GM21576 (cell line): ENCODE results near the gene ASB8.

Source experiments
- ATAC-seq: cut with Tn5 transposase; IDR thresholded peaks from one replicate; pipeline ENCODE4 v1.9.1; 2021; ENCODE audit warnings: mild to moderate bottlenecking, moderate library complexity; ENCODE audit not compliant: unreplicated experiment

ASB8 gene, protein sequence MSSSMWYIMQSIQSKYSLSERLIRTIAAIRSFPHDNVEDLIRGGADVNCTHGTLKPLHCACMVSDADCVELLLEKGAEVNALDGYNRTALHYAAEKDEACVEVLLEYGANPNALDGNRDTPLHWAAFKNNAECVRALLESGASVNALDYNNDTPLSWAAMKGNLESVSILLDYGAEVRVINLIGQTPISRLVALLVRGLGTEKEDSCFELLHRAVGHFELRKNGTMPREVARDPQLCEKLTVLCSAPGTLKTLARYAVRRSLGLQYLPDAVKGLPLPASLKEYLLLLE

DNA sequence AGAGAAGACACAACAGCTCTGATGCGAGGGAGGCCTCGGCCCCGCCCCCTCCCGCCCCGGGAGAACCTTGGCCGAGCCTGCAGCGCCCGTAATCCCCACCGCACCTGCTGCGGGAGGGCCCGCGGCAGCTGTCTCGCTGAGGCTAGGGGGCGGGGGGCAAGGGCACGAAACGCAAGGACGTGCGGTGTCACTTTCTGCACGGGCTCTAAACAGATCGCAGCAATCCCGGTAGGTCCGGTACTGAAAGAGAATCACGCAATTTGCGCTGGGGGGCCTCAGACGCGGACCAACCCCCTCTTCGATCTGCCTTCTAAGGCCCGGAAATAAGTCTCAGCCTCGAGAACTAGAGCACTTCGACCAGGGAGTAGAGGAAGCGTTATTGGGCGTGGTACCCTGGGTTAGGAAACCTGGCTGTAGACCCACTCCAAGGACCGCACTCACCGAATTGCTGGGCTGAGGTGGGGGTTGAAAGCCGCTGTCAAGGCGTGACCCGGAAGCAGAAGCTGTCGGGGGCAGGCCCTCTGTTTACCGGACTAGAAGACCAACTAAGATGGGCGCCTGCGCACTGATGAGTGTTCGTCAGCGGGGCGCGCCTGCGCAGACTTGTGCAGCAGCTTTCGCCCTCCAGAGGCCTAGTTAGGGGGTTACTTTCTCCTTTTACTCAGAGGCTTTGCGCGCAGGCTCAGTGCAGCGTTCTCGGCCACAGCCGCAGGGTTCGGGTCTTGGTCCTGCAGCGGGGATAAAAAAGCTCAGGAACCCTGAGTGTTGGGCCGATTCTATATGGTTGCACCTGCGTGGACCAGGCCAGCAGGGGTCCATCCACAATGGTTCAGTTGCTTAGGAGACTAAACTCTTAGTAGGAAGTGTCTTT, at the start of gene ASB8:
ASB8 (minus strand) TSS at position 498 of the 871 bp plus-strand sequence. CDS start 4,019 bp downstream, outside the sequence.
- peak; percentile 83 for ATAC-seq

DNA sequence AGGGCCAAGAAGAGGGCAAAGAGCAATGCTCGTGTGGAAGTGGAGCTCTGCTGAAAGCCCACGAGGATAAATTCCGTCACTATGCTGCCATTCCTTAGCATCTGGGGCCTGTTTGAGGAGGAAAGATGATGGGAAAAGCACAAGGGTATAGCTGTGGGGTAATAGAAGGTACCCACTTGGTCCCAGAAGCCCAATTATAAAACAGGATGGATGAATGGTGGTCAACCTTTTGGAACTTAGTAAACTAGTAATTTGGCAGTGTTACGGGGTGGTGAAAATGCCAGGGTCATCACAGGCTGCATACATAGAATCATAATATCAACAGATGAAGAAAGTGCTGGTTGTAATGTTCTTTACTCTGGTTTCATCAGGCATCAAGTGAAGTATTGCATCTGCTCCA, 45.9 kb upstream of the ASB8 start, which contains the start of gene OR10AD1:
OR10AD1 (minus strand) TSS at position 101 of the 400 bp plus-strand sequence; CDS start at position 101, 0 bp downstream.
- ATAC-seq, result no peak

DNA sequence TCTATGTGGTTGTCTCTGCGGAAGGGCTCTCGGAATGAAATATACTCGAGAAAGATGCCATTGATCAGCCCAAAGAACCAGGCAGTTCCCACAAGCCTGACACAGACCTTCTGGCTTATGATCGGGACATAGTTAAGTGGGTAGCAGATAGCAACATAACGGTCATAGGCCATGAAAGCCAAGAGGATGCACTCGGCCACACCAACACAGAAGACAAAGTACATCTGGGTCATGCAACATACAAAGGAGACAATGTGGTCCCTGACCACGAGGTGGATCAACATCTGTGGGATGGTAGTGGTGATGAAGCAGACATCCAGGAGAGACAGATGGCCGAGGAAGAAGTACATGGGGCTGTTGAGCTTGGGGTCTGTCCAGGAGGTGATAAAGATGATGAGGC, 45.5 kb upstream of the ASB8 start:
- no peak for ATAC-seq

DNA sequence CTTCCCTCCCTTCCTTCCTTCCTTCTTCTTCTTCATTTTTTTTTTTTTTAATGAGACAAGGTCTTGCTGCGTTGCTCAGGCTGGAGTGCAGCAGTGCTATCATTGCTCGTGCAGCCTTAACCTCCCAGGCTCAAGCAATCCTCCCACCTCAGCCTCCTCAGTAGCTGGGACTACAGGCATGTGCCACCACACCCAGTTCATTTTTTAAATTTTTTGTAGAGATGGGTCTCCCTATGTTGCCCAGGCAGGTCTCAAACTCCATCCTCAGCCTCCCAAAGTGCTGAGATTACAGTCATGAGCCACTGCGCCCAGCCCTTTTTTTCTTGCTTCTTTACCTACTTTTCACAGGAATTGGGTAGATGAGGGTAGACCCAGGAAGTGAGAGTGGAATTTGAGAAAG, 44.2 kb upstream of the ASB8 start:
- ATAC-seq, result no peak

DNA sequence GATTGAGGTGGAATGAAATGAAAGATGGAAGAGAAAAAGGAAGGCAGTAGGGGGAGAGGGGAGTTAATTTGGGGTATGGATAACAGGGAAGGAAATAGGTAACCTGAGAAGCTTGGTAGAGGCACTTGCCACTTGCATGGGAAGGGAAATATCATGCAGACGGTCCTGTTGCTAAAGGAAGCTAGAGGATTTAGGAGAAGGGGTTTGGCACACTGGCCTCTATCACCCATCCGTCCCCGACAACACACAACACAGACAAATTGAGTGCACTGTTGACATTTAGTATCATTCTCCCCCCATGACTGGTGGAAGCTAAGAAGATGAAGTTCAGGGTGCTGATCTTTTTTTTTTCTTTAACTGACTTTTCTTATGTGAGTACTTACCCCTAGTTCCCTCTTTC, 43.8 kb upstream of the ASB8 start:
- no peak for ATAC-seq

DNA sequence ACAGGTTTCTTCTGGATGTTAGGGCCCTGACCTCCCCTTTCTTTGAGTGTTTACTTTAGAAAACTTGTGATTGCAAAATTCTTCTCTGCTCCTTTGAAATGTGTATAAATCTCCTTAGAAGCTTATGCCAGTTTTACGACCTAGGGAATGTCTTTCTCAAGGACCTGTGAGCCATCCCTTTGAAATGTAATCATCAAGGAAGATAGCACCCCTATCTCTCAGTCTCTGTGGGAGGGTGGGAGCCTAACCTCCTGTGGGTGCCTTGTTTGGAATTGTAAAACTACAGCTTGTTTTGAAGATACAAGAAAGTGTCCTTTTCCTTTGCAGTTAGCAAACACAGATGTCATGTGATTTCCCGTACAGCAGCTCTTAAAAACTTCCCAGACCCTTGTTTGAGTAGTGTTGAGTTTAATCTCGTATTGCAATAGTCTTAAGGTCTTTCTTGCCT, 42.5 kb upstream of the ASB8 start:
- no peak for ATAC-seq

DNA sequence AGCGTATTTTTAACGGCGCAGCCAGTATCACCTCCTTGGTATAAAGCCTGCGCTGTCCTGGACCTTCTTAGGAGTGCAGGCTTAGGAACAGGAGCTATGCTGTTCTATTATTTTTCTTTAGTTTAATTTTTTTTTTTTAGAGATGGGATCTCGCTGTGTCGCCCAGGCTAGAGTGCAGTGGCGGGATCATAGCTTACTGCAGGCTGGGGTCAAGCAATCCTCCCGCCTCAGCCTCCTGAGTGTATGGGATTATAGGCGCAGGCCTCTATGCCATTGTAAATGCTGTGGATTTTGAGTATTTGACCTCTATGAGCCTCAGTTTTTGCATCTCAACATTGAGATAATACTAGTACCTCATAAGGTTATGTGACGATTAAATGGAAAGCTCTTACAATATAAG, 41.7 kb upstream of the ASB8 start:
- no peak for ATAC-seq

DNA sequence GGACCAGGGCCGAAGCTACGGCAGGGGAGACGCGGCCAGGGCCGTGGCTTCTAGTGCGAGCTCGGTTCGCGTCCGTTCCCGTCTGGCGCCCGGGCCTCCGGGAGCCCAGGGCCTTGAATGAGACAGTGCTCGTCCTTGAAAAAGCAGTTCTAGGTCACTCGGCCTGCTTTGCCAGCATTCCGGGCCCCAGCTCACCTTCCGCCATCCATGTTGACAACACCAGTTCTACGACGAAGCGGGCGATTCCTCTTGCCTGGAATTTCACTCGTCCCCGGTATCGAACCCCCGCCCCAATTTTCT, 41.3 kb upstream of the ASB8 start:
- ATAC-seq, result peak; percentile 2

DNA sequence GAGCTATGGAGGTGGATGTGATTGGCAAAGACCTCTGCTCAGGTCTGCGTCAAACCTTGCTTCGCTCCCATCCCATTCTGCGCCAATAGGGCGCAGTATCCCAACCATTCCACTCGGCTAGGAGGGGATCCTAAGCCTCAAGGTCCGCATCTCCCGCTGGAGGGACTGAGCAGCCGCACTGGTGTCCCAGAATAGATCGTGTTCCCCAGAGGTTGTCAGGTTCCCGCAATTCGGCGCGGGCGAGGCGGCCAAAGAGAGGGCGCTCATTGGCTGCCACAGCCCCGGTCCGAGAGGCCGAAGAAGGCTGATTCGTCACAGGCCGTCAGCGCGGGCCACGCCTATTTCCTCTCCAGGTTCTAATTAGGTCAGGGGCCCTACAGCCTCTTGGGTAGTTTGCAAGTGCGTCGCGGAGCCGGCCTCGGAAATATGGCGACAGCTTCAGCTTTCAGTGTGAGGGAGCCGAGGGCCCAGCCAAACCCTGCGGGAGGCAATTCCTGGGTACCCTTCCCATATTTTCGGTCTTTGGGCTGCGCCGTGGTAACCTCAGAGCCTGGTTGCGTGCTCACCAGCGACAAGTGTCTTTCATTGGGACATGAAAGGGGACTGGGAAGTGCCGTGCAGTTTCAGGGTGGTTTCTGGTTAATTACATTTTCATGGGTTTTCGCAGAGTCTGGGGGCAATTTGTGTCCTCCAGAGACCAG, 40.8 kb upstream of the ASB8 start:
- ATAC-seq, result peak; percentile 100

DNA sequence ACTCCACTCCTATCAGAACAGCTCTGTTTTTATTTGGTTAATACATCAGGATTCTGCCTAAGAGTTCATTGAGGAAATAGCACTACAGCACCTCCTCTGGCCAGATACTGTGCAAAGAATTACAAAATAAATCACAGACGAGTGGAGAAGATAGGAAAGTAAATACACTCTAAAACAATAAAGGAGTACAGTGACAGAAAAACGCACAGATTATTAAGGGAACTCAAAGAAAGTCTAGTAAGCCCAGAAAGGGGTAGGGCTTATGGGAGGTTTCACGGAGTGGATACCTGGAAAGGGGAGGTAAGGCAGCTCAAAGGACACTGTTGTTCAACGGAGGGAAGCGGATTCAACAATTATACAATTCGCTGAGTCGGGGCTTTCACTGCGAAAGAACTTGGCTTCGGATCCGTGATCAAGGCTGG, 40.2 kb upstream of the ASB8 start:
- peak; percentile 29 for ATAC-seq

DNA sequence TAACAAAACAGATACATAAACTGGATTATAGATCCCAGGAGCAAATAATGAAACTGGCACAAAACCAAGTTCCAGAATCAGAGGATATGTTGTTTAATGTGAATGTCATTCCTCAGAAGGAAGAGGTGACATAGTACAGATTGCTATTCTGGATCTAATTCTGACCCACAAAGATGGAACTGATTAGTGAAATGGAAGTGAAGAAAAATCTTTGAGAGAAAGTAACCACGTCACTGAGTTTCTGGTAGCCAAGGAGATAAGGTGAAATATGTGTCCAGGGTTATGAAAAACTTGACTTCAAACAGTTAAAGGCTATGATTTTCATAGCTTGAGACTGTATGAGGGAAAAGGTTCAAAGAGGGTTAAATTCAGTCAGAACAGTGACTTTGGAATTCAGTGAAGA, 37.5 kb upstream of the ASB8 start:
- no peak for ATAC-seq

DNA sequence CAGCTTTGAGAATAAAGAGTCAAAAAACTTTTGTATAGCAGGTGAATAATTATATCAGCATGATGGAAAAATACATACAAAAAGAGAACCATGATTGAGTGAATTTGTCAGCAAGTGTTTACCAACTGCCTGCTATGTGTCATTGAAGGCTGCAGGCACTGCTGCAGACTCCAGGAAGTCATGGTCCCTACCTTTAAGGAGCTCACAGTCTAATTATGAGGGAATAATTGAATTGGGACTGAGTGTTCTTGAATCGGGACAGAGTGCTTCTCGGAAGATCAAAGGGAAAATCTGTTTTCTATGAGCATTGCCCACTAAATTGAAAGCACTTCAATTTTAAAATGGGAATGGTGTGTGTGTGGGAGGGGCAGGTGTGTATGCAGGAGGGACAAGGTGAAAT, 36.3 kb upstream of the ASB8 start:
- no peak for ATAC-seq

DNA sequence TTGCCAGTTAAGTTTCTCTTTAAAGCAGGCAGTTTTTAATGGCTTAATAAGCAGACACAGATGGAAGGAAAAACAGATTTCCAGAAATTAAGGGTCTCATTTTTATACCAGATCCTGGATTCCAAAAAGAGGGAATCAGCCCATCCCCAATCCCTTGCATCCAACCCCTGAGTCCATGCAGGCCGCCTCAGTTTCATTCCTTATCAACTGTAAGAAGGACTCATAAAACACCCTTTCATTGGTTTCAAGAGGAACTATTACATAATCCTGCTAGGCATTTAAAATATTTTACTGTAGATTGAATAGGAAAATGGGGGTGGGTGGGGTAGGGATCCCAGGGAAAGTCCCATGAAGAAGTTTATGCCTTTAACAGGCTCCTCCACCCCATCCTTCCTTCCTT, 35.5 kb upstream of the ASB8 start:
- no peak for ATAC-seq

DNA sequence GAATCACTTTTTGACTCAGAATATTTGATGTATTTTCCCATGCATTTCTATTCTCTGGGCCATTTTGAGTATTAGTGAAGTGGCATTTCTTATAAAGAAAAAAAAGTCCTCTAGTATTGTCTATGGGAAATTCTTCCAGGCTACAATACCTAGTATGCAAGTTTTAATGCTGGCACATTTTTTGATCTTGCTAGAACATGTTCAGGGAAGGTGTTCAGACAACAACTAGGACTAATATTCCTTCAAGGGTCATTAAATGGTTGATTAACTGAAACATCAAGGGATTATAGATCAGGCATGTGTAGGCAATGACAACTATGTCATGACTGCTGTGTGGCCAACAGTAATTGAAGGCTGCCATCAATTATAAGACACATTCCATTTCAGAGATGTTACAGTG, 33.8 kb upstream of the ASB8 start:
- no peak for ATAC-seq

DNA sequence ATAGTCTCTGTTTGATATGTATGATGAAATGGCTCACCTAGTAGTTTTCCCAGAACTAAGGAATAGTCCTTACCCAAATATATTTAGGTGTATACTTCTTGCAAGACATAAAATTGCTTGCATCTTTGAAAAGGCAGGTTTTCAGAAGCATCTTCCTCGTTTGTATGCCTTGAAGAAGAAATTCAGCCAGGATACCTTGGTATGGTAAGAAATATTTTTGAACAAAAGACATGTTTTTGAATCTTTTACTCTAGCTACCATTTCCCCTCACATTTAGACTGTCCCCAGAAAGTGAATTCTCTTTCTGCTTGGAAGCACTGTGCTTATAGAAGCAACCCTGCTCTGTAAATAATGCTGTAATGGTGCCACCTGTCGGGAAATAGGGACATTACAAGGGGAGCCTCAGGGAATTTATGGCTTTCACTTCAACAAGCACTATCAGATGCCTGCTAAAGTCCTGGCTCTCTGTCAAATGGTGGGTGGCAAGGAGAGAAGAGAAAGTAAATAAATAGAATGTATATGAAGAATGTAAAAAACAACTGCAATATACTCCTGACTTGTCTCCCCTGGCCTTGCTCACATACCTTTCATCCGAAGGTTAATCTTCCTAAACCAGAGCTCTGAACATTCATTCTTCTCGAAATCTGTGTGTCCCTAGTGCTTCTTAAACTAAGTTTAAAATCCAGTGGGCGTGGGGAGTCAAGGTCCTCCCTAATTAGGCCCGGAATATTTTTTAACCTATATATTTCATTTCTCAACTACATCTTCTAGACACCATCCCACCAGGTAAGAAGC, 32.2 kb upstream of the ASB8 start:
- ATAC-seq, result no peak

DNA sequence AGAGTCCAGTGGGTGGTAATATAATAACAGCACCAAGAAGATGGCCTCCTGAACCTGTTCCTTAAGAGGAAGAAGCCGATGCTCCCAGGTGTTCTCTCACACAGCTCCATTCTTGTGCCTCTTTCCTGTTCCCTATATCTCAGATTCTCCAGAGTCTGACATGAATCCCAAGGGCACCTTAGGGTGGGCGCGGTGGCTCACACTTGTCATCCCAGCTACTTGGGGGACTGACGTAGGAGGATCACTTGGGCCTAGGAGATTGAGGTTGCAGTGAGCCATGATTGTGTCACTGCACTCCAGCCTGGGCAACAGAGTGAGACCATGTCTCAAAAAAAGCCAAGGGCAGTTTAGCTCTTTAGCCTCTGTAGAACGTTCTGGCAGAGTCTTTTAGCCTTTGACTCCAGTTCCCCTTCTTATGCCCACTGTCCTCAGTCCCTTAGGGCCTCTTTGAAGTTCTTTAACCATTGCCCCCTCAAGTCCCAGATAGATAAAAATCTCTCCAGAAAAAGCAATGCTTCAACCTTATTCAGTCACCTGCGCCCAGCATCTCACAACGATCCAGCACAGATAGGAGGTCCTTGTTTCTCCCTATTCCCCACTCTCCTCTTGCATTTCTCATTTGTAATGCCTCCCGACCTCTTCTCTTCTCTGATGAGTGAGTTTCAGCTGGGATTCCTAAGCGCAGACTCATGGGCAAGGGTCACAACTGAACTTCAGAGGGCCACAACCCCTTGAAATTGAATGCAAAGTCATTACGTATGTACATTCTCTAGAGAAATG, 30.8 kb upstream of the ASB8 start:
- no peak for ATAC-seq

DNA sequence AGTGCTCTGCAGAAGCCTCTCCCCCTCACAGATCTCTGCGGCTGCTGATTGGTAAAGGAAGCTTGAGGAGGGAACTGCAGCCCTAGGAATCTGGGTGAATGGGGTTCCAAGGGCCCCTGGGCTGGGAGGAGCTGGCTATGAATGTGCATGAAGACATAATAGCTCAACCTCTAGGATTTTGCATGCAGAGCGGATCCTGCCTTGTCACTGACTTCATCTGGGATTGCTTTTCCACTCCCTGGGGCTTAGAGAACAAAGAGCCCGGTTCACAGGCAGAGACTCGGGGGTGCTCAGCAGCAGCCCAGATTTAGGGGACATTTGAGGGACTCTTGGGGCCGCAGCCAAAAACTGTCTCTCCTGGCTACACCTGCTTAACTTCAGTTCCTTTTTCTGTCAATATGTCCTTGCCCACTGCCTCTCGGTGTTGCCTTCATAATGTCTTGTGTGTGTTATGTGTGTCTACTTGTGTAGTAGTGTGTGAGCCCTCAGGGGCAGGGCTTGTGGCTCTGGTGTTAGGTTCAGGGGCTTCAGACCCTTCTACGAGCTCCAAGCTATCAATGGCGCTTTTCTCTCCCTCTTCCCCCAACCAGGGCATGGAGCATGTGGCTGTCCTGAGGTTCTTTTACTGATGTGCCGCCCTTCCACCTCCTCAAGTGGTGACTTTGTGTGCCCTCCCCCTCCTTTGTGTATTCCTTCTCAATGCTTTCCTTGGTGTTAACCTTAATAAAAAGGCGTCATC, 28.0 kb upstream of the ASB8 start:
- ATAC-seq, result no peak

DNA sequence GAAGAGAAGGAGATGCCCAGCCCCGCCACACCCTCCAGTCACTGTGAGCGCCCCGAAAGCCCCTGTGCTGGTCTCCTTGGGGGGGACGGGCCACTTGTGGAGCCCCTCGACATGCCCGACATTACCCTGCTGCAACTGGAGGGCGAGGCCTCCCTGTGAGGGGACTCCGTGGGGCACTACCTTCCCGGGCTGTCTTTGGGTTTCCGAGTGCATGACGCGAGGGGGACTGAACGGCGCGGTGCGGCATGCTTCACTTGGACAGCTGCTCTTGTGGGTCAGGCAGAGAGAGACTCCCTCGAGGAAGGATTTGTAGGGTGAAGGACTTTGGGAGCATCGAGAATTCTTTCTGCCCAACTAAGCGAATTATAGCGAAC, 27.2 kb upstream of the ASB8 start:
- ATAC-seq, result no peak

DNA sequence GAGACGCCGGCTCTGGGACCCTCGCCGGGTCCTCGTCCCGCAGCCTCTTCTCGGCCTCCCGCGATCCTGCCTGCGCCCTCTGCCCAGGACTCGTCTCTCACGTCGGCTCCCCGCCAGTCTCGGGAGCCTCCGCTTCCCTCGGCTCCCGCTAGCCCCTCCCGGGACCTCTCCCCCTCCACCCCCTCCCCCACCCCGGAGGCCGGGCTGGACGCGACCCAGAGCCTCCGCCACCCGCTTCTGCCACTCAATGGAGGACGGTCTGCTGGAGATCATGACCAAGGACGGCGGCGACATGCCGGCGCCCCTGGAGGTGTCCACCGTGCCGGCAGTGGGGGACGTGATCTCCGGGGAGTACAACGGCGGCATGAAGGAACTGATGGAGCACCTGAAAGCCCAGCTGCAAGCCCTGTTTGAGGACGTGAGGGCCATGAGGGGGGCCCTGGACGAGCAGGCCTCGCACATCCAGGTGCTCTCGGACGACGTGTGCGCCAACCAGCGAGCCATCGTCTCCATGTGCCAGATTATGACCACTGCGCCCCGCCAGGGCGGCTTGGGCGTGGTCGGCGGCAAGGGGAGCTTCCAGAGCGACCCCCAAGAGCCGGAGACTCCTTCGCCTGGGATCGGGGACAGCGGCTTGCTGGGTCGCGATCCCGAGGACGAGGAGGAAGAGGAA, 26.7 kb upstream of the ASB8 start:
- no peak for ATAC-seq
